ENCODE results near the gene CACNA1A. TPM values are rescaled to one million over a fixed set of nuclear protein-coding genes. Genes with fewer than 3 reads are reported as not detected.

CACNA1A gene
- total and polyA plus RNA-seq, 2 of the 4 experiments (the other 2 are of a cell fraction), result 5.9 to 15.0 TPM

- no peak overlapping the region for H4K8ac ChIP-seq (ENCODE audit: low read depth in 2 of 2, low read length in 2 of 2)
- DNase-seq, result no peak
- in situ Hi-C loops (cut with MboI; ENCODE audit: low sequenced_read_pairs), result no loop called here
- H3K4ac ChIP-seq (ENCODE audit: low read depth, low read length), result no peak overlapping the region
- ATAC-seq (ENCODE audit: low read depth), result no peak; the same call in 1 of the 2 replicates
- no peak overlapping the region for H4K5ac ChIP-seq (ENCODE audit: low read depth, low read length)
- POLR2A ChIA-PET (ENCODE audit: unreplicated experiment), result no interaction called here
- no peak overlapping the region for H3K56ac ChIP-seq (ENCODE audit: extremely low read depth, insufficient read depth, low read length)
- H2BK5ac ChIP-seq (ENCODE audit: low read depth, low read length, poor library complexity, severe bottlenecking), result no peak overlapping the region
- no peaks in the 10 kb centered on the region for H3K4me1 ChIP-seq (ENCODE audit: control insufficient read depth, insufficient read depth, low read length)
- H3K27ac ChIP-seq (ENCODE audit: insufficient read depth, low read length), result no peak overlapping the region
- H4K20me1 ChIP-seq (ENCODE audit: insufficient read depth, low read length), result no peaks in the 10 kb centered on the region; the same call in 1 of the 2 replicates
- H4K91ac ChIP-seq (ENCODE audit: insufficient read depth, low read depth, low read length), result no peak overlapping the region
- no peak for TF ChIP-seq RCOR1 (IDR thresholded peaks at IDR 0.05; ENCODE audit: insufficient replicate concordance, low read length)
- TF ChIP-seq POLR2A (IDR thresholded peaks at IDR 0.05; ENCODE audit: low read depth, low read length), result no peak
- no peak for TF ChIP-seq USF2 (IDR thresholded peaks at IDR 0.05; ENCODE audit: low read depth, low read length)
- no peak for TF ChIP-seq FOS (IDR thresholded peaks at IDR 0.05; ENCODE audit: low read depth, low read length)
- TF ChIP-seq CTCF (conservative IDR thresholded peaks at IDR 0.05; ENCODE audit: low read depth, low read length), result no peak
- TF ChIP-seq MAFK (IDR thresholded peaks at IDR 0.05; ENCODE audit: low read depth, low read length), result no peak
- TF ChIP-seq RFX5 (IDR thresholded peaks at IDR 0.05; ENCODE audit: low read depth, low read length), result no peak
- no peak overlapping the region for H3K23ac ChIP-seq (ENCODE audit: low read depth, low read length)
- CTCF ChIA-PET, result no interaction called here
- H2BK15ac ChIP-seq (ENCODE audit: low read depth, low read length), result no peak overlapping the region
- no peak overlapping the region for H3K14ac ChIP-seq (replicated peaks; ENCODE audit: low read depth, low read length)
- WGBS, 2 experiments (ENCODE audit: extremely low coverage in 2 of 2, insufficient read length in 1 of 2), result 53% methylated on average over 9 of the region's 25 CpGs; no CpG with 5 or more reads in 1 of the 2 experiments
- H3K4me3 ChIP-seq (ENCODE audit: insufficient read depth, low read depth, low read length), result no peak overlapping the region
- BruUV-seq (replicated peaks), result no TSS peak
- no peak overlapping the region for H2BK20ac ChIP-seq (ENCODE audit: low read depth, low read length)
- H2AFZ ChIP-seq (replicated peaks; ENCODE audit: low read length, poor library complexity), result no peak overlapping the region
- H3K27me3 ChIP-seq (ENCODE audit: control insufficient read depth, insufficient read depth, low read length), result no peaks in the 10 kb centered on the region; the same call in 1 of the 2 replicates
- H3K36me3 ChIP-seq (ENCODE audit: control insufficient read depth, insufficient read depth, low read length), result no peaks in the 10 kb centered on the region
- no peak overlapping the region for H3K9ac ChIP-seq (ENCODE audit: low read depth, low read length)
- intact Hi-C loops (cut with micrococcal nuclease), result no loop called here
- dilution Hi-C loops (cut with HindIII; ENCODE audit: low sequenced_read_pairs, unreplicated experiment), result no loop called here
- peaks cover 5% of the 10 kb centered on the region for H3K9me1 ChIP-seq (ENCODE audit: insufficient read depth, low read length)
- H2BK120ac ChIP-seq (ENCODE audit: low read depth, low read length), result no peak overlapping the region
- H2AK5ac ChIP-seq (ENCODE audit: low read depth, low read length), result no peak overlapping the region
- no peak overlapping the region for H3K18ac ChIP-seq (ENCODE audit: low read depth, low read length)
- no peaks in the 10 kb centered on the region for H3K9me3 ChIP-seq (ENCODE audit: control insufficient read depth, insufficient read depth, low read length)
- no peak overlapping the region for H3K4me2 ChIP-seq (ENCODE audit: low read depth, low read length)
- H2AK9ac ChIP-seq (replicated peaks; ENCODE audit: low read depth, low read length, poor library complexity), result no peak overlapping the region
- no peaks in the 10 kb centered on the region for H3K79me1 ChIP-seq (ENCODE audit: low read depth in 1 of 2, low read length in 2 of 2)
Measured at GRCh38 chr19:13241231-13242104, 264.8 kb downstream of the CACNA1A start.

Measured in IMR-90 (cell line).